H1 (cell line): ENCODE measurements around the gene DPEP2. TPM values are rescaled to one million over a fixed set of nuclear protein-coding genes. Genes with fewer than 3 reads are reported as not detected.
A peak's percentile ranks its signal among the peaks of the same experiment; 100 is the strongest.

Source experiments
- CTCF ChIA-PET: fragments of 300-600 bp; sonication (Branson Sonifier 250); formaldehyde crosslinking; loops from one replicate; lab custom pipeline; 2021; ENCODE audit not compliant: partially characterized antibody; lab: Charles Lee
- POLR2A ChIA-PET: fragments of 300-600 bp; sonication (Branson Sonifier 250); formaldehyde crosslinking; loops from one replicate; lab custom pipeline; 2021; ENCODE audit warnings: inconsistent platforms; ENCODE audit not compliant: partially characterized antibody; lab: Charles Lee
- DNase-seq, 2 experiments: peaks; one replicate each; pipeline versions ENCODE4 v3.0.0 to v3.0.0-alpha.2; 2010 to 2022; ENCODE audit warnings: low spot score in 2 of 2, low read depth in 1 of 2, mixed read lengths in 1 of 2
- FAIRE-seq: peaks from 2 replicates; lab custom pipeline; 2011; peaks lifted over from hg19 to GRCh38; lab: Jason Lieb, UNC
- H2AFZ ChIP-seq: 2 replicates; pipeline ENCODE4 v1.8.1; 2012; ENCODE audit warnings: low read length, inconsistent platforms
- H2AK5ac ChIP-seq: 2 replicates; pipeline ENCODE4 v1.6.1; 2013; ENCODE audit warnings: low read depth, low read length
- H2BK120ac ChIP-seq: replicated peaks from 2 replicates; pipeline ENCODE3; 2013; ENCODE audit warnings: low read depth, low read length, inconsistent platforms
- H2BK12ac ChIP-seq: 2 replicates; pipeline ENCODE4 v1.6.1; 2013; ENCODE audit warnings: low read depth, low read length
- H2BK15ac ChIP-seq: 2 replicates; pipeline ENCODE4 v1.6.1; 2013; ENCODE audit warnings: low read length
- H2BK20ac ChIP-seq: 2 replicates; pipeline ENCODE4 v1.6.1; 2013; ENCODE audit warnings: low read length
- H2BK5ac ChIP-seq: 2 replicates; pipeline ENCODE4 v1.6.1; 2013; ENCODE audit warnings: low read depth, low read length
- H3K14ac ChIP-seq: 2 replicates; pipeline ENCODE4 v1.6.1; 2013; ENCODE audit warnings: inconsistent platforms; ENCODE audit not compliant: insufficient read length
- H3K18ac ChIP-seq: 2 replicates; pipeline ENCODE4 v1.6.1; 2013; ENCODE audit warnings: low read length; ENCODE audit errors: extremely low read depth
- H3K23ac ChIP-seq: 2 replicates; pipeline ENCODE4 v1.6.1; 2013; ENCODE audit warnings: inconsistent platforms; ENCODE audit not compliant: insufficient read length
- H3K23me2 ChIP-seq: 2 replicates; pipeline ENCODE4 v1.6.1; 2013; ENCODE audit warnings: low read depth, low read length
- H3K27ac ChIP-seq: 2 replicates; pipeline ENCODE4 v1.6.1; 2011; ENCODE audit warnings: low read depth, low read length, inconsistent platforms
- H3K27me3 ChIP-seq, 4 experiments: replicated peaks in 1 of 4; 1 replicate in 1 of 4; 2 replicates in 3 of 4; pipeline versions ENCODE4 v1.6.1 to v1.8.1; 2011 to 2013; ENCODE audit warnings: low read length in 3 of 4, mild to moderate bottlenecking in 3 of 4, inconsistent platforms in 2 of 4, mixed read lengths in 2 of 4, moderate library complexity in 1 of 4; ENCODE audit not compliant: control insufficient read depth in 3 of 4, insufficient read depth in 3 of 4; ENCODE audit errors: extremely low read depth in 1 of 4
- H3K36me3 ChIP-seq, 4 experiments: 2 replicates each; pipeline versions ENCODE4 v1.6.1 to v1.8.1; 2011 to 2013; ENCODE audit warnings: mild to moderate bottlenecking in 4 of 4, low read length in 3 of 4, moderate library complexity in 2 of 4, control low read depth in 1 of 4, inconsistent platforms in 1 of 4; ENCODE audit not compliant: insufficient read depth in 4 of 4, control insufficient read depth in 2 of 4
- H3K4ac ChIP-seq: replicated peaks from 2 replicates; pipeline ENCODE3; 2013; ENCODE audit warnings: low read length, low read depth, mixed read lengths, inconsistent platforms; ENCODE audit not compliant: insufficient read length
- H3K4me1 ChIP-seq, 4 experiments: replicated peaks in 1 of 4; 1 replicate in 1 of 4; 2 replicates in 3 of 4; pipeline versions ENCODE4 v1.6.1 to v1.8.1; 2011 to 2013; ENCODE audit warnings: low read length in 3 of 4, inconsistent platforms in 2 of 4, mixed read lengths in 1 of 4; ENCODE audit not compliant: insufficient read depth in 4 of 4, control insufficient read depth in 3 of 4
- H3K4me2 ChIP-seq, 2 experiments: 2 replicates each; pipeline versions ENCODE4 v1.6.1 to v1.8.1; 2011 to 2013; ENCODE audit warnings: low read depth in 2 of 2, low read length in 2 of 2, control low read depth in 1 of 2, inconsistent platforms in 1 of 2, mild to moderate bottlenecking in 1 of 2; ENCODE audit not compliant: insufficient read depth in 1 of 2
- H3K4me3 ChIP-seq, 4 experiments: fragments of 200-600, 300-600 bp in 1 of 4; sonication (generic), shearing (Covaris generic), sonication (Bioruptor Twin) in 1 of 4; 2 replicates each; pipeline versions ENCODE4 v1.5.1 to v1.8.1; 2011 to 2016; ENCODE audit warnings: low read length in 4 of 4, low read depth in 3 of 4, control low read depth in 2 of 4, inconsistent platforms in 2 of 4, mild to moderate bottlenecking in 2 of 4, mixed read lengths in 1 of 4, moderate library complexity in 1 of 4; ENCODE audit not compliant: insufficient read depth in 2 of 4; ENCODE audit errors: extremely low read depth in 1 of 4
- H3K56ac ChIP-seq: replicated peaks from 2 replicates; pipeline ENCODE3; 2013; ENCODE audit warnings: low read depth, mild to moderate bottlenecking, mixed read lengths, low read length, inconsistent platforms; ENCODE audit not compliant: insufficient read length
- H3K79me1 ChIP-seq: 2 replicates; pipeline ENCODE4 v1.6.1; 2013; ENCODE audit warnings: low read depth, low read length, control low read depth
- H3K79me2 ChIP-seq, 2 experiments: 2 replicates each; pipeline versions ENCODE4 v1.6.1 to v1.8.1; 2012 to 2013; ENCODE audit warnings: low read length in 2 of 2, mild to moderate bottlenecking in 2 of 2, inconsistent platforms in 1 of 2; ENCODE audit not compliant: insufficient read depth in 2 of 2, control insufficient read depth in 1 of 2
- H3K9ac ChIP-seq, 4 experiments: replicated peaks in 1 of 4; 1 replicate in 1 of 4; 2 replicates in 3 of 4; pipeline versions ENCODE4 v1.6.1 to v1.8.1; 2011 to 2013; ENCODE audit warnings: low read depth in 3 of 4, low read length in 3 of 4, control low read depth in 2 of 4, mild to moderate bottlenecking in 2 of 4, moderate library complexity in 2 of 4, inconsistent platforms in 1 of 4; ENCODE audit errors: extremely low read depth in 1 of 4
- H3K9me3 ChIP-seq, 2 experiments: 2 replicates each; pipeline versions ENCODE4 v1.6.1 to v1.8.1; 2012 to 2013; ENCODE audit warnings: mild to moderate bottlenecking in 2 of 2, moderate library complexity in 2 of 2, control low read depth in 1 of 2, inconsistent platforms in 1 of 2, low read depth in 1 of 2, low read length in 1 of 2, mixed read lengths in 1 of 2; ENCODE audit not compliant: insufficient read depth in 2 of 2
- H4K20me1 ChIP-seq, 2 experiments: replicated peaks in 1 of 2; 2 replicates each; pipeline versions ENCODE3 to v1.8.1; 2011 to 2013; ENCODE audit warnings: inconsistent platforms in 2 of 2, low read length in 2 of 2, mild to moderate bottlenecking in 1 of 2; ENCODE audit not compliant: insufficient read depth in 2 of 2, control insufficient read depth in 1 of 2
- H4K5ac ChIP-seq: 2 replicates; pipeline ENCODE4 v1.6.1; 2013; ENCODE audit warnings: low read length, low read depth, mixed read lengths, inconsistent platforms; ENCODE audit not compliant: insufficient read length
- H4K8ac ChIP-seq: 2 replicates; pipeline ENCODE4 v1.8.0; 2013; ENCODE audit warnings: mild to moderate bottlenecking, moderate library complexity, low read length, inconsistent platforms; ENCODE audit not compliant: insufficient read depth; ENCODE audit errors: extremely low read depth
- H4K91ac ChIP-seq: replicated peaks from 2 replicates; pipeline ENCODE3; 2013; ENCODE audit warnings: low read length, mixed read lengths, inconsistent platforms; ENCODE audit not compliant: insufficient read length
- CREB1 ChIP-seq: IDR thresholded peaks from 2 replicates; pipeline ENCODE4 v1.6.1; 2012; ENCODE audit warnings: inconsistent platforms
- PHF8 ChIP-seq: fragments of 200-600 bp; sonication (generic); conservative IDR thresholded peaks from 2 replicates; pipeline ENCODE4 v1.7.1; 2012; ENCODE audit warnings: low read depth, mild to moderate bottlenecking, inconsistent platforms, low read length, moderate library complexity
- RAD21 ChIP-seq, 2 experiments: IDR thresholded peaks in 1 of 2; conservative IDR thresholded peaks in 1 of 2; 2 replicates each; pipeline ENCODE4 v1.6.1; 2011; ENCODE audit warnings: low read depth in 2 of 2, low read length in 2 of 2, improper control_type of control experiment in 1 of 2, inconsistent platforms in 1 of 2, mild to moderate bottlenecking in 1 of 2, moderate library complexity in 1 of 2
- SAP30 ChIP-seq: fragments of 300-600 bp; sonication (generic); IDR thresholded peaks from 2 replicates; pipeline ENCODE4 v1.7.1; 2012; ENCODE audit warnings: low read length, moderate library complexity, mild to moderate bottlenecking, inconsistent platforms; ENCODE audit not compliant: insufficient read depth, insufficient replicate concordance
- TBP ChIP-seq: IDR thresholded peaks from 2 replicates; pipeline ENCODE4 v1.6.1; 2011; ENCODE audit warnings: low read depth, low read length, improper control_type of control experiment
- TCF12 ChIP-seq: IDR thresholded peaks from 2 replicates; pipeline ENCODE4 v1.6.1; 2011; ENCODE audit warnings: low read depth, mild to moderate bottlenecking, low read length
- YY1 ChIP-seq: IDR thresholded peaks from 2 replicates; pipeline ENCODE4 v1.6.1; 2011; ENCODE audit warnings: low read depth, mild to moderate bottlenecking, low read length
- ZNF274 ChIP-seq: IDR thresholded peaks from 2 replicates; pipeline ENCODE4 v1.7.0; 2012; ENCODE audit warnings: low read length, borderline replicate concordance; ENCODE audit errors: extremely low read depth
- WGBS, 2 experiments: shearing (Covaris generic) in 1 of 2; methylation state at CpG; one replicate each; pipeline versions ENCODE4 v1.1.6 to v1.1.7; 2013 to 2015; ENCODE audit warnings: low lambda C conversion rate in 2 of 2, mixed read lengths in 2 of 2, inconsistent platforms in 1 of 2, low coverage in 1 of 2, missing lambda C conversion rate in 1 of 2; ENCODE audit not compliant: insufficient replicate concordance in 2 of 2, insufficient coverage in 1 of 2, insufficient read length in 1 of 2; ENCODE audit errors: extremely low coverage in 1 of 2, missing lambda C conversion rate in 1 of 2; 5-methylcytosine and 5-hydroxymethylcytosine counted together
- polyA plus RNA-seq, 7 experiments: library from polyadenylated mRNA; depleted of rRNA in 3 of 7; stranded (reverse) in 5 of 7; unstranded in 2 of 7; fragments of >200 nt in 5 of 7; fragments of 200-250 nt in 2 of 7; gene quantifications; 1 replicate in 5 of 7; 2 replicates in 1 of 7; 4 replicates in 1 of 7; pipeline versions ENCODE4 v1.2.1 to v1.2.3, GENCODE V29; 2011 to 2013; ENCODE audit warnings: missing spikeins in 2 of 7, mixed read lengths in 2 of 7
- total RNA-seq: library from RNA; stranded (reverse); fragmentation: NEBNext Ultra II Directional; extraction: Animal tissue kit (Norgen Biotek cat#: 25700); gene quantifications from 2 replicates; pipeline ENCODE4 v1.2.1, GENCODE V29; 2021

The DPEP2 gene
- total and polyA plus RNA-seq, 2 of the 8 experiments (the other 6 are each of a cell fraction or from before 2014, with no cell fraction given), result not detected

- ChIA-PET CTCF (interaction anchor here (1.0 to 4.1 kb wide), 3 partner anchors 8 to 53 kb away, joined by 3 to 23 read pairs (median 9); no protein-coding TSS in a partner anchor), POLR2A (no interaction called here)
- TF ChIP-seq YY1 (no peak), CREB1 (no peak), ZNF274 (no peak), RAD21 (IDR thresholded peaks at IDR 0.05 in 1 of 2, conservative IDR thresholded peaks at IDR 0.05 in 1 of 2; ENCODE audit: low read depth in 2 of 2, low read length in 2 of 2) (no peak), TBP (no peak), TCF12 (no peak), PHF8 (no peak), SAP30 (no peak)
- H2BK120ac ChIP-seq, result no peak overlapping the region
- H3K4ac ChIP-seq, result no peak overlapping the region
- H2AK5ac ChIP-seq, result no peak overlapping the region
- H4K8ac ChIP-seq, result peak overlapping the region; percentile 77; the same call in 1 of the 2 replicates
- H3K79me1 ChIP-seq, result no peaks in the 10 kb centered on the region; the same call in 1 of the 2 replicates
- H4K5ac ChIP-seq, result no peak overlapping the region
- no peaks in the 10 kb centered on the region; a peak in 3 of 7 replicates for H3K4me1 ChIP-seq
- no peaks in the 10 kb centered on the region for H4K20me1 ChIP-seq
- no peak overlapping the region for H3K9ac ChIP-seq
- no peaks in the 10 kb centered on the region for H3K79me2 ChIP-seq
- no peak overlapping the region for H2BK20ac ChIP-seq
- no peak overlapping the region for H4K91ac ChIP-seq
- no peak overlapping the region for H3K4me2 ChIP-seq
- WGBS, 2 experiments, result 81% methylated on average over 3 of the region's 3 CpGs; no CpG with 5 or more reads in 1 of the 2 experiments
- H3K4me3 ChIP-seq, result no peak overlapping the region
- H3K23ac ChIP-seq, result no peak overlapping the region
- no peak overlapping the region for H3K14ac ChIP-seq
- no peaks in the 10 kb centered on the region; the same call in 1 of the 2 replicates for H3K23me2 ChIP-seq
- no peak overlapping the region for H2BK5ac ChIP-seq
- H2AFZ ChIP-seq, result no peak overlapping the region
- DNase-seq (no peak), FAIRE-seq (no peak)
- no peaks in the 10 kb centered on the region for H3K9me3 ChIP-seq
- H2BK12ac ChIP-seq, result no peak overlapping the region
- no peak overlapping the region for H3K18ac ChIP-seq
- no peak overlapping the region for H3K27ac ChIP-seq
- H3K56ac ChIP-seq, result no peak overlapping the region
- peaks cover 0 to 12% (median 8%) of the 10 kb centered on the region in 4 experiments; a peak in 5 of 7 replicates for H3K27me3 ChIP-seq
- no peaks in the 10 kb centered on the region for H3K36me3 ChIP-seq
- no peak overlapping the region for H2BK15ac ChIP-seq
These were observed 10.6 kb downstream of the DPEP2 start for GRCh38 chr16:67988675-67989074.
